COLO829 (cell line): Measurements from ENCODE around the gene PPP3CA.

Experiments
- DNase-seq: peaks from one replicate; pipeline ENCODE4 v3.0.0; 2012; ENCODE audit warnings: low spot score

Gene PPP3CA

GRCh38 chr4:101042847-101043246, 304.5 kb downstream of the PPP3CA start:
- no peak for DNase-seq

GRCh38 chr4:101040776-101041175, 306.6 kb downstream of the PPP3CA start:
- no peak for DNase-seq

- DNase-seq = no peak
Measured at GRCh38 chr4:101039367-101039766, 308.0 kb downstream of the PPP3CA start.

GRCh38 chr4:101037938-101038413, 309.4 kb downstream of the PPP3CA start:
- DNase-seq = no peak

GRCh38 chr4:101037249-101037648, 310.1 kb downstream of the PPP3CA start:
- no peak for DNase-seq

GRCh38 chr4:101035487-101035886, 311.8 kb downstream of the PPP3CA start:
- DNase-seq = no peak

- DNase-seq = no peak
Measured at GRCh38 chr4:101033986-101034385, 313.3 kb downstream of the PPP3CA start.

GRCh38 chr4:101032541-101032940, 314.8 kb downstream of the PPP3CA start:
- no peak for DNase-seq

- DNase-seq = no peak
Measured at GRCh38 chr4:101031971-101032370, 315.4 kb downstream of the PPP3CA start.

- no peak for DNase-seq
Measured at GRCh38 chr4:101028886-101029285, 318.4 kb downstream of the PPP3CA start.

- no peak for DNase-seq
Measured at GRCh38 chr4:101027721-101028120, 319.6 kb downstream of the PPP3CA start.

- no peak for DNase-seq
Measured at GRCh38 chr4:101025755-101026154, 321.6 kb downstream of the PPP3CA start.

GRCh38 chr4:101022151-101023024, 324.9 kb downstream of the PPP3CA start:
- peak; percentile 34 for DNase-seq

GRCh38 chr4:101020956-101021355, 326.4 kb downstream of the PPP3CA start:
- peak; percentile 77 for DNase-seq

GRCh38 chr4:101019941-101020401, 327.4 kb downstream of the PPP3CA start:
- no peak for DNase-seq

GRCh38 chr4:101019313-101019712, 328.0 kb downstream of the PPP3CA start:
- no peak for DNase-seq

GRCh38 chr4:101018836-101019235, 328.5 kb downstream of the PPP3CA start:
- DNase-seq = no peak

GRCh38 chr4:101014417-101014816, 332.9 kb downstream of the PPP3CA start:
- DNase-seq = peak; percentile 50

GRCh38 chr4:101010987-101011386, 336.3 kb downstream of the PPP3CA start:
- no peak for DNase-seq

GRCh38 chr4:101009471-101009870, 337.9 kb downstream of the PPP3CA start:
- DNase-seq = no peak

- DNase-seq = no peak
Measured at GRCh38 chr4:101008503-101008902, 338.8 kb downstream of the PPP3CA start.

- no peak for DNase-seq
Measured at GRCh38 chr4:101005659-101006058, 341.7 kb downstream of the PPP3CA start.

- no peak for DNase-seq
Measured at GRCh38 chr4:101000496-101000895, 346.8 kb downstream of the PPP3CA start.

GRCh38 chr4:100995671-100996070, 351.7 kb downstream of the PPP3CA start:
- DNase-seq = no peak
